NCI-H2029 treated with DMSO at 0.1 percent for 48 hours (cell line): ENCODE measurements around the gene NOS1.

Experiments
- DNase-seq: peaks from one replicate; lab custom pipeline; 2025; lab: John Stamatoyannopoulos, UW

NOS1 gene

GRCh38 chr12:117363953-117364486 lies 2.6 kb upstream of the NOS1 start:
- no peak for DNase-seq

GRCh38 chr12:117363056-117363662 lies 1.7 kb upstream of the NOS1 start:
- DNase-seq, result no peak

GRCh38 chr12:117362391-117362790 lies 965 bp upstream of the NOS1 start:
- DNase-seq, result no peak

- no peak for DNase-seq
Observed at GRCh38 chr12:117361905-117362304, 479 bp upstream of the NOS1 start.

- no peak for DNase-seq
Observed at GRCh38 chr12:117360551-117361346, 677 bp downstream of the NOS1 start.

DNA sequence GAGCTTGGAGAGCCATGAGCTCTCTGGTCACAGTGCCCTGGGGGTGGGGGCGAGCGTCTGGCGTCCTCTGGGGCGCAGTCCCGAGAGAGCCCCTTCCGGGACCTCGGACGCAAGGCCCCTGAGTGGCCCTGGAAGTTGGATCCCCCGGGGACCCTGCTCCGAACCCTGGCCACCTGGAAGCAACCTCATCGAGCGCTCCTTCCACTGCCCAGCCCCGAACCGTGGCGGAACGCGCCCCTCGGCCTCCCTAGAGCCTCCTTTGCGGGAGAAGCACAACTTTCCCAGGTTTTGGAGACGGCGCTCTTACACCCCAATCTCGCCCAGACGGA lies 1.2 kb downstream of the NOS1 start:
- no peak for DNase-seq

DNA sequence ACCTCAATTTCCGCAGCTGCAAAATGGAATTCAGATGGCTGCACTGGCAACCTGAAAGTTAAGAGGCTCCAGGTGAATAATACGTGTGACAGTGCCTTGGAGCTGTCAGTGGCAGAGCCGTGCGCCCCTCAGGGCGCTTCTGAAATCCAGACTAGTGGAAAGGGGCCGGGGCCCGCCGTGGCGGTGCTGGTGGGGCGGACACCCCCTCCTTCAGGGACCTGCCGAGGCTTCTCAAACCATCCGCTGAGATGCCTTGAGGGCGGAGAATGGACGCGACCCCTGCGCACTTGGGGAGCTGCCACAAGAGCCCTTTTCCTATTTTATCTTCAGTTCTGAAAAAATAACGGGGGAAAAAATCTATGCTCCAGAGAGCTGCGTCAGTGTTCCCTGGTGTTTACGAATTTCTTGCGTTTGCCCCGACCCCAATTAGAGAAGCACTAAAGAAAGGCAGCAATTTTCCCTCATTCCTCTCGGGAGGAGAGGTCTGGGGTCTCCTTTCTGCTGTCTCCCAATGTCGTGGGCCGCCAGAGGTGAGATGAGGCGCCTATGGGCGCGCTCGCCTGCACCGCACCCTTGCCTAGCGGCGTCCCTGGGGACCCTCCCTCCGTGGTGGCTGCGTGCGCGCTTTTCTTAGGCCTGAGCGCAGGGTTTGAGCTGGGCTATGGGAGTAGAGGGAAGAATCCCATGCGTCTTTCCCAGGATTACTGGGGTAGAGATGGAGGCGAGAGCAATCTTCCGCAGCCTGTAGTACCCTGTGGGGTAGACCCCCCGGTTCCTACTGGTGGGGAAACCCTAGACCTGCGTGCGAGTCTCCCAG lies 2.2 kb downstream of the NOS1 start:
- DNase-seq, result no peak

GRCh38 chr12:117356048-117356447 lies 5.4 kb downstream of the NOS1 start:
- DNase-seq, result no peak

DNA sequence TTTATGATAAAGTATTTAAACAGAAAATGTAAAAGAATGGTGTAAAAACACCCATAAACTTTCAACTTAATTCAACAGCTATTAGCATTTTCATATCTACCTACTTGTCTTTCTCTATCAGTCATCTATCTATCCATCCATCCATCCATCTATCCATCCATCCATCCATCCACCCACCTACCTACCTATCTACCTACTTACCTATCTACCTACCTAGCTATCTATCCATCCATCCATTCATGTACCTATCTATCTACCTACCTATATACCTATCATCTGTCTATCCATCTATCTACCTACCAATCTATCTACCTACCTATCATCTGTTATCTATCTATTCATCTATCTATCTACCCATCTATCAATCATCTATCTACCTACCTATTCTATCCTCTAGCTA lies 8.5 kb downstream of the NOS1 start:
- no peak for DNase-seq

DNA sequence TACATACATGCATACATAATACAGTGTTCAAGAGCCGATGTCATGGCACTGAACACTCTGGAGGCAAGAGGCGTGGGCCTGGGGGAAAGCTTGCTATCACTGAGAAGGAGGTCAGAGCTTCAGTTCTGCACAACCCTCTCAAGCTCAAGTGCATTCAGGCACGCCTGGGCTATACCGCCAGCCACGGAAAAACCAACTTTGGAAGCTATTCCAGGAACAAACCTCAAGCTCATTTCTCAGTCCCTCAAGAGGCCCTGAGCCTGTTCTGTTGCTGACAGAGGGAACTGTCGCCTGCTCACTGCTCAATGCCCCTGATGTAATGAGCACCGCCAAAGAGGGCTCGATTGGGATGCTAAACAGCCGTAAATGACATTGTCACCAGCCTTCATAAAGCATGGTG lies 9.2 kb downstream of the NOS1 start:
- DNase-seq, result peak; percentile 33

GRCh38 chr12:117350140-117350539 lies 11.3 kb downstream of the NOS1 start:
- DNase-seq, result no peak

GRCh38 chr12:117347588-117347987 lies 13.8 kb downstream of the NOS1 start:
- DNase-seq, result no peak

DNA sequence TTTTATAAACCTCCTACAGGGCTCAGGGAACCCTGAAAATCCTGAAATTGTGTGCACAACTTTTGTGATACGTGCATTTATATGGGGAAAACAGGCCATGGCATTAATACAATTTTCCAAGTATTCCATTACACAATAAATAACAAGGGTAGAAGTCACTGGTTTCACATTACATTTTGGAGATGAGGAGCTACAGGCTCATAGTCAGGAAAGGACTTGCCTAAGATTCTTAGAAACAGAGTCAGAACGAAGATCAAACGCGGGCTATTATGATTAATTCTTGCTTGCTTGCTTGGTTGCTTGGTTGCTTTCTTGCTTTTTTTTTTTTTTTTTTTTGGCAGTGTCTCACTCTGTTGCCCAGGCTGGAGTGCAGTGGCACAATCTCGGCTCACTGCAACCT lies 16.7 kb downstream of the NOS1 start:
- no peak for DNase-seq

GRCh38 chr12:117343849-117344248 lies 17.6 kb downstream of the NOS1 start:
- DNase-seq, result no peak

GRCh38 chr12:117343296-117343695 lies 18.1 kb downstream of the NOS1 start:
- no peak for DNase-seq

DNA sequence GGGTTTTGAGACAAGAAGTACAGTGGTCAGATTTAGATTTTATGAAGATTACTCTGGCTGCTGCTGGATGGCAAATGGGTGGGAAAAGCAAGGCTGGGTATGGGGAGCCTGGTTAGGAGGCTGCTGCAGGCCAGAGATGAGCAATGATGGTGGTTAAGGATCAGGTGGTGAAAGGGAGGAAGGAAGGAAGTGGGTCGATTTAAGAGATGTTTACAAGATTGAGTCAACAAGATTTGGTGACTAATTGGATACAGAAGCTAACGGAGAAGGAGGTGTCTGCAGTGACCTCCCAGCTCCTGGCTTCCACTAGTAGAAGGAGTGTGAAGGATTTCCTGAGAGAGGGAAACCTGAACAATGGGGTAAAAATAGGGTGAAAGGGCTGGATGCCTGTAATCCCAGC lies 18.7 kb downstream of the NOS1 start:
- no peak for DNase-seq

DNA sequence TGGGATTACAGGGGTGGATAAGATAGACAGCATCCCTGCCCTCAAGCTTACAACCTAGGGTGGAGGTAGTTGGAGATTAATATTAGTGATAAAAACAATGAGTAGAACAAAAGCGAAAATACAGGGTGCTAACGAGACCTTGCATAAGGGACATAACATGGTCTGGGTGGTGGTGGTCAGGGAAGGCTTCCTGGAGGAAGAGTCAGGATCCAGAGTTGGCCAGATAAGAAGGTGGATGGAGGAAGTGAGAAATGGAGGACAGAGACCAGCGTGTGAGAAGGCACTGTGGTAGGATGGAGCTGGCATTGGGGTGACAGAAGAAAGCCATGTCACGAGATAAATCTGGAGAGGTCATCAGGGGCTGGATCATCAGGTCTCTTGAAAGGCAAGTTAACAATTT lies 19.2 kb downstream of the NOS1 start:
- no peak for DNase-seq

GRCh38 chr12:117339104-117339503 lies 22.3 kb downstream of the NOS1 start:
- no peak for DNase-seq

GRCh38 chr12:117334855-117335587 lies 26.4 kb downstream of the NOS1 start:
- no peak for DNase-seq

DNA sequence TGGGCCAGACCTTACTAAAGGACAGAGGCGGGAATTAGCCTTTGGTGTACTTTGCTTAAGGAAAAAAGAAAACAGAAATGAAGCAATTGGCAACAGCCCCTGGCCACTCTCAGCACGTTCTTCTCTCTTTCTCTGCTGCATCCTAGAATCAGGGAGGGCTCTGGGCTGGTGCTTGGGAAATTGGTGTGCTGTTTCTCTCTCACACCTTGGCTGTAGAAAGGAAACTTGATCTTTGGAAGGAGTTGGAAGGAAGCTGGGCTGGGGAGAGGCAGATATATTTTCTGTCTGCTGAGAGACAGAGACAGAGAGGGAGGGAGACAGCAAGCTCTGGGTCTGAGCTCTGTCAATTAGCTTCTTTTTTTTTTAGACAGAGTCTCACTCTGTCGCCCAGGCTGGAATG lies 27.4 kb downstream of the NOS1 start:
- no peak for DNase-seq

GRCh38 chr12:117333331-117333881 lies 28.0 kb downstream of the NOS1 start:
- no peak for DNase-seq

- no peak for DNase-seq
Observed at GRCh38 chr12:117331691-117332090, 29.7 kb downstream of the NOS1 start.
